ENCODE measurements around the gene DOK5.

DNA sequence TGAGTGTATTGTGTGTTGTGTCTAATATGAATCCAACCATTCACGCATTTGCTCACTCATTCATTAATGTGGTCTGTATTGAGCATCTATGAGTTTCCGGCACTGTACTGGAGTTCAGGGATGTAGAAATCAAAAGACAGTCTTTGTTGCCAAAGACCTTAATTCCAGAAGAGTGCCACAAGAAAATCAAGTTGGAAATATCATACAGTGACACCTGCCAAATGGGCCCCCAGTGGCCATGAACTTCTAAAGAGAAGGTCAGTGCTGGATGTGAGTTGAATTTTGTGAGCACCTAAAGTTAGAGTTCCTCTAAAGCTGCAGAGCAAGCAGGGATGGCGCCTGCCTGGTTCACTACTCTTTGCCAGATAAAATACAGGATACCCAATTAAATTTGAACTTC, 175.9 kb downstream of the DOK5 start:
- TF ChIP-seq, protein P1, sequence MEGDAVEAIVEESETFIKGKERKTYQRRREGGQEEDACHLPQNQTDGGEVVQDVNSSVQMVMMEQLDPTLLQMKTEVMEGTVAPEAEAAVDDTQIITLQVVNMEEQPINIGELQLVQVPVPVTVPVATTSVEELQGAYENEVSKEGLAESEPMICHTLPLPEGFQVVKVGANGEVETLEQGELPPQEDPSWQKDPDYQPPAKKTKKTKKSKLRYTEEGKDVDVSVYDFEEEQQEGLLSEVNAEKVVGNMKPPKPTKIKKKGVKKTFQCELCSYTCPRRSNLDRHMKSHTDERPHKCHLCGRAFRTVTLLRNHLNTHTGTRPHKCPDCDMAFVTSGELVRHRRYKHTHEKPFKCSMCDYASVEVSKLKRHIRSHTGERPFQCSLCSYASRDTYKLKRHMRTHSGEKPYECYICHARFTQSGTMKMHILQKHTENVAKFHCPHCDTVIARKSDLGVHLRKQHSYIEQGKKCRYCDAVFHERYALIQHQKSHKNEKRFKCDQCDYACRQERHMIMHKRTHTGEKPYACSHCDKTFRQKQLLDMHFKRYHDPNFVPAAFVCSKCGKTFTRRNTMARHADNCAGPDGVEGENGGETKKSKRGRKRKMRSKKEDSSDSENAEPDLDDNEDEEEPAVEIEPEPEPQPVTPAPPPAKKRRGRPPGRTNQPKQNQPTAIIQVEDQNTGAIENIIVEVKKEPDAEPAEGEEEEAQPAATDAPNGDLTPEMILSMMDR (IDR thresholded peaks at IDR 0.05; ENCODE audit: low read length), result no peak
- no peak for TF ChIP-seq EZH2phosphoT487 (IDR thresholded peaks at IDR 0.05; ENCODE audit: low read length)
